Ectodermal cell (in vitro differentiated cells): ENCODE data around the gene LNP1.
A peak's percentile ranks its signal among the peaks of the same experiment; 100 is the strongest.

Source experiments
- H3K27ac ChIP-seq: 2 replicates; pipeline ENCODE4 v1.7.0; 2013; ENCODE audit warnings: mild to moderate bottlenecking, low read depth, low read length; ENCODE audit not compliant: insufficient read depth, poor library complexity, severe bottlenecking
- H3K27me3 ChIP-seq: 2 replicates; pipeline ENCODE4 v1.7.0; 2013; ENCODE audit warnings: mild to moderate bottlenecking, low read length; ENCODE audit not compliant: insufficient read depth, control insufficient read depth, poor library complexity, severe bottlenecking
- H3K36me3 ChIP-seq: one replicate; pipeline ENCODE4 v1.7.0; 2013; ENCODE audit warnings: low read length; ENCODE audit not compliant: control insufficient read depth, insufficient read depth
- H3K4me1 ChIP-seq: one replicate; pipeline ENCODE4 v1.7.0; 2013; ENCODE audit warnings: low read length; ENCODE audit not compliant: control insufficient read depth, insufficient read depth
- H3K4me3 ChIP-seq: 2 replicates; pipeline ENCODE4 v1.7.0; 2013; ENCODE audit warnings: low read depth, low read length, control low read depth; ENCODE audit not compliant: insufficient read depth
- H3K9me3 ChIP-seq: 2 replicates; pipeline ENCODE4 v1.7.0; 2013; ENCODE audit warnings: mild to moderate bottlenecking, low read length, moderate library complexity; ENCODE audit not compliant: control insufficient read depth
- WGBS, 2 experiments: methylation state at CpG; one replicate each; pipeline ENCODE4 v1.1.7; 2013; ENCODE audit warnings: missing lambda C conversion rate in 2 of 2; 5-methylcytosine and 5-hydroxymethylcytosine counted together

Gene LNP1

GRCh38 chr3:100449214-100449613 lies 47.9 kb downstream of the LNP1 start:
- Histone ChIP-seq H3K27me3 (no peaks in the 10 kb centered on the region), H3K4me3 (no peak overlapping the region), H3K9me3 (no peaks in the 10 kb centered on the region), H3K4me1 (no peaks in the 10 kb centered on the region), H3K27ac (peak overlapping the region; percentile 27), H3K36me3 (no peaks in the 10 kb centered on the region)
- 50 to 86% methylated on average over 2 of the region's 2 CpGs for WGBS, 2 experiments

- 91 to 92% methylated on average over 4 of the region's 4 CpGs for WGBS, 2 experiments
Observed at GRCh38 chr3:100454677-100455076, 53.3 kb downstream of the LNP1 start.

DNA sequence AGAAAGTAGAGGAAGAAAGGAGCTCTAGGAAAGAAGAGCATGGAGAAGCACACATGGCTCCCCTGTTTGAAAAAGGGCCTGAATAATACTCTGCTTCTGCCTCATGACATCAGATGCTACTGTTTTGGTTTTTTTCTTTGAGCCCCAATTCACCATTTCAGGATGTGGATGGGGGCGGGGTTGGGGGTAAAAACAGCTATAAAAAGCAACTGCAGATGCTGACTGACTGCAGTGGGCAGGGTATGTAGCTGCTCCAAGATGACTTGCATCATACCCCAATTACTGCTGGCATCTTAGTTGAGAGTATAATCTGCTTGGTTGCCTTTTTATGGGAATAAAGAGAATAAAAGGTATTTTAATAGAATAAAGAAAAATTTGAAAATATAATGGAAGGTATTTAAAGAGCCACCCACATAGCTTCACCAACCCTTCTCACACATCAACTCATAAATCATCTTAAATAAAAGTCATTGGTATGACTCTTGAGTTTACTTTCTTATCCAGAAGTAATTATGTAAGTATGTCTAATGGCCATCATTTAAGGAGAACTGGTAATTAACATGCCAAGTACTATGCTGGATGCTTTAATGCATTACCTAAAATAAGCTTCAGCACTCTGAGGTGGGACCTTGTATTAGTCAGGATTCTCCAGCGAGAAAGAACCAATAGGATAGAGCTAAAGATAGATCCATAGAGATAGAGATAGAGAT lies 54.7 kb downstream of the LNP1 start:
- 94 to 98% methylated on average over 2 of the region's 2 CpGs for WGBS, 2 experiments
- no peaks in the 10 kb centered on the region for H3K4me1 ChIP-seq
- H3K27ac ChIP-seq = no peak overlapping the region
- no peaks in the 10 kb centered on the region for H3K36me3 ChIP-seq
- no peak overlapping the region for H3K4me3 ChIP-seq
- H3K27me3 ChIP-seq = no peaks in the 10 kb centered on the region
- no peaks in the 10 kb centered on the region for H3K9me3 ChIP-seq

More at GRCh38 chr3:100454677-100455076, 53.3 kb downstream of the LNP1 start:
- no peak overlapping the region for H3K27ac ChIP-seq
- H3K4me3 ChIP-seq = no peak overlapping the region
- H3K27me3 ChIP-seq = no peaks in the 10 kb centered on the region
- H3K36me3 ChIP-seq = no peaks in the 10 kb centered on the region
- no peaks in the 10 kb centered on the region for H3K4me1 ChIP-seq
- no peaks in the 10 kb centered on the region for H3K9me3 ChIP-seq

- Histone ChIP-seq H3K27ac (no peak overlapping the region), H3K4me3 (no peak overlapping the region), H3K9me3 (no peaks in the 10 kb centered on the region), H3K27me3 (no peaks in the 10 kb centered on the region), H3K36me3 (no peaks in the 10 kb centered on the region), H3K4me1 (no peaks in the 10 kb centered on the region)
- 93 to 97% methylated on average over 1 of the region's 1 CpG for WGBS, 2 experiments
Observed at GRCh38 chr3:100456745-100457144, 55.4 kb downstream of the LNP1 start.

- Histone ChIP-seq H3K27me3 (no peaks in the 10 kb centered on the region), H3K27ac (no peak overlapping the region), H3K4me1 (no peaks in the 10 kb centered on the region), H3K9me3 (no peaks in the 10 kb centered on the region), H3K4me3 (no peak overlapping the region), H3K36me3 (no peaks in the 10 kb centered on the region)
- WGBS, 2 experiments = 100% methylated on average over 1 of the region's 1 CpG; no CpG with 5 or more reads in 1 of the 2 experiments
Observed at GRCh38 chr3:100457811-100458210, 56.5 kb downstream of the LNP1 start.

DNA sequence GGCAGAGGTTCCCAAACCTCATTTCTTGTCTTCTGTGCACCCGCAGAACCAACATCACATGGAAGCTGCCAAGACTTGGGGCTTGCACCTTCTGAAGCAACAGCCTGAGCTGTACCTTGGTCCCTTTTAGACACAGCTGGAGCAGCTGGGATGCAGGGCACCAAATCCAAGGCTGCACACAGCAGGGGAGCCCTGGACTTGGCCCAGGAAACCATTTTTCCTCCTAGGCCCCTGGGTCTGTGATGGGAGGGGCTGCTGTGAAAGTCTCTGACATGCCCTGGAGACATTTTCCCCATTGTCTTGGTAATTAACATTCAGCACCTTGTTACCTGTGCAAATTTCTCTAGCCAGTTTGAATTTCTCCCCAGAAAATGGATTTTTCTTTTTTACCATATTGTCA lies 57.5 kb downstream of the LNP1 start:
- WGBS, 2 experiments = 97 to 100% methylated on average over 1 of the region's 1 CpG
- Histone ChIP-seq H3K27ac (no peak overlapping the region), H3K9me3 (no peaks in the 10 kb centered on the region), H3K4me3 (no peak overlapping the region), H3K36me3 (no peaks in the 10 kb centered on the region), H3K4me1 (no peaks in the 10 kb centered on the region), H3K27me3 (no peaks in the 10 kb centered on the region)

- no peaks in the 10 kb centered on the region for H3K9me3 ChIP-seq
- no peaks in the 10 kb centered on the region for H3K36me3 ChIP-seq
- WGBS, 2 experiments = 7 to 14% methylated on average over 3 of the region's 3 CpGs
- no peaks in the 10 kb centered on the region for H3K4me1 ChIP-seq
- H3K27me3 ChIP-seq = no peaks in the 10 kb centered on the region
- no peak overlapping the region for H3K4me3 ChIP-seq
- H3K27ac ChIP-seq = no peak overlapping the region
Observed at GRCh38 chr3:100463002-100463401, 61.7 kb downstream of the LNP1 start.

DNA sequence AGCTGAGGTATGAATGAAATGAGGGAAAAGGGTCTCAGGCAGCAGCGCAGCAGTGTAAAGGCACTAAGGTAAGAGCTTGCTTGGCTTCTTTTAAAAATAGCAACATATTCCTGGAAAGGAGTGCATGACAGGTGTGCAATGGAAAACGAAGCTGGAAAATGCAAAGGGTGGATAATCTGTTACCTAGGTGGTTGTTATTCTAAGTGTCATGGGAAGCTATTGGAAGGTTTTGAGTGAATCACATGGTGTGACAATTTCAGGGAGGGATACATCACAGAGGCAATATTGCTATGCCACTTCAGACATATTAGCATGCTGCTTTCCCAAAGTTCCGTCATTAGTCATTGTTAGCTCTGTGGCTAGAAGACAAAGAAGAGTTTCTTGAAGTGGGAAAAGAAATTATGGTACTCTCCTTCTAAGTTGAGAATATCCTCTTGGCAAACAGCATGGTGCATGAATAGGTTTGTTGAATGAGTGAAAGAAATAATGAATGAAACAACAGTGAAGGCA lies 62.4 kb downstream of the LNP1 start:
- Histone ChIP-seq H3K4me1 (no peaks in the 10 kb centered on the region), H3K27ac (no peak overlapping the region), H3K36me3 (no peaks in the 10 kb centered on the region), H3K4me3 (no peak overlapping the region), H3K9me3 (no peaks in the 10 kb centered on the region), H3K27me3 (no peaks in the 10 kb centered on the region)
- WGBS, 2 experiments = 92 to 93% methylated on average over 3 of the region's 3 CpGs

GRCh38 chr3:100465892-100466777 lies 64.8 kb downstream of the LNP1 start:
- Histone ChIP-seq H3K27ac (no peak overlapping the region), H3K9me3 (no peaks in the 10 kb centered on the region), H3K4me1 (no peaks in the 10 kb centered on the region), H3K36me3 (no peaks in the 10 kb centered on the region), H3K27me3 (no peaks in the 10 kb centered on the region), H3K4me3 (no peak overlapping the region)
- WGBS, 2 experiments = 79 to 87% methylated on average over 3 of the region's 3 CpGs

DNA sequence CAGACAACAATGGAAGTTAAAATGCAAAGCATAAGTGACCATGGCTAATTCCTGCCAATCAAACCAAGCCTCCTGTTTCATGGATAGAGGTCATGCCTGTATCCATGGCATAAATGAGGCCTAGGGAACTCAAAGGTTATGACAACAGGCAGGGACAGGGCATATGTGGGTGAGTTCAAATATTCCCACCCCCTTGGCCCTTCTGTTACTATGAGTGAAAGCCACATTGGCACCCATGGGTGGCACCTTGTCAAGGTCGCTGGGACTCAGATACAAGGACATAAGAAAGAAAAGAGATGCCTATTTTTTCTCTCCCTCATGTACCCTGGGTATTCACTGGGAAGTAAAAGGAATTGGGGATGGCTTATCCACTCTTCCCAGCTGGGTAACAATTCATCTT lies 65.8 kb downstream of the LNP1 start:
- Histone ChIP-seq H3K9me3 (no peaks in the 10 kb centered on the region), H3K4me1 (no peaks in the 10 kb centered on the region), H3K4me3 (no peak overlapping the region), H3K36me3 (no peaks in the 10 kb centered on the region), H3K27me3 (no peaks in the 10 kb centered on the region), H3K27ac (no peak overlapping the region)
- WGBS, 2 experiments = 86 to 90% methylated on average over 1 of the region's 1 CpG
